ENCODE results near the gene KANSL1. TPM values are rescaled to one million over a fixed set of nuclear protein-coding genes. Genes with fewer than 3 reads are reported as not detected.
A peak's percentile ranks its signal among the peaks of the same experiment; 100 is the strongest.
"Not testable (repeated sequence)": the region's sequence is repeated elsewhere in the genome, so short reads cannot be mapped to it uniquely, and the experiment has no call there.

The KANSL1 gene
- total RNA-seq, 1 donor from 2014 or later: 191 TPM

DNA sequence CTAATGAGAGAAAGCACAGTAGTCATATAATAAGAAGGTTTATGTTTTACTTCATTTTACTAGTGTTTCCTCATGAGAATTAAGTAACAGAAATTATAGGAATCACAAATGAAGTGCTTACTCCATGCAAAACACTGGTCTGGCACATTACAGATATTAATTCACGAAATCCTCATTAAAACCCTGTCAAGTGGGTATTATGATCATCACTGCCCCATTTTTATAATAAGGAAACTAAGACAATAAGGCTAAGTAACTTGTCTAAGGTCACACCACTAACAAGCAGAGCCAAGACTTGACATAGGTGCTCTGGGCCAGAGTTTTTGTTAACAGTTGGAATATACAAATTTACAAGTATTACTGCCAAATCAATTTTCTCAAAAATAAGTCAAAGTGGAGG is 83.0 kb downstream of the KANSL1 start:
- no peak for DNase-seq
- H3K27ac Mint-ChIP-seq (ENCODE audit: unreplicated experiment): no peak overlapping the region
- H3K4me1 Mint-ChIP-seq (ENCODE audit: low read depth, unreplicated experiment): peaks cover 29% of the 10 kb centered on the region

DNA sequence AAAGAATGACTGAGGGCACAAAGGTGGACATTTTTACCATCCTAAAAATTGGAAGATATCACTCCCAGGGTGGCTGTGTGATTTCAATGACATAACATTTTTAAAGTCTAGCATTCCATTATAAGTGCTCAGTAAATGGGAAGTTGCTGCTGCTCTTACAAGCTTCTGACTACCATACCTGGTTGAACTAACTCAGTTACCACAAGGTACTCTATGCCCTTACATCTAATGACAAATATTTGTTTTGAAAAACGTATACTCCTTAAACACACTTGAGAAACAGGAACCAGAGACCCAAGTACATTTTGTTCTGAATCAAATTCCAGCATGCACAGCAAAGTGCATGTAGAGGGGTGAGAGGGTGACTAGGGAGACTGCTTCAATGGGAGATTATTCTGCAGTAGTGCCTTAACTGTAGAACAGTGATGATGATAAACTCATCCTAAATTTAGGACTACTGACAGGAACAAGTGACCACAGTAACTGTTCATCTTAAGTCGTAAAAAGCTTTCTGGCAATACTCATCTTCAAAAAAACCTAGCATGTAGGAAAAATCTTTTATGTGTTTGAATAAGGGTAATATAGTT is 83.5 kb downstream of the KANSL1 start:
- TF ChIP-seq, protein P1, sequence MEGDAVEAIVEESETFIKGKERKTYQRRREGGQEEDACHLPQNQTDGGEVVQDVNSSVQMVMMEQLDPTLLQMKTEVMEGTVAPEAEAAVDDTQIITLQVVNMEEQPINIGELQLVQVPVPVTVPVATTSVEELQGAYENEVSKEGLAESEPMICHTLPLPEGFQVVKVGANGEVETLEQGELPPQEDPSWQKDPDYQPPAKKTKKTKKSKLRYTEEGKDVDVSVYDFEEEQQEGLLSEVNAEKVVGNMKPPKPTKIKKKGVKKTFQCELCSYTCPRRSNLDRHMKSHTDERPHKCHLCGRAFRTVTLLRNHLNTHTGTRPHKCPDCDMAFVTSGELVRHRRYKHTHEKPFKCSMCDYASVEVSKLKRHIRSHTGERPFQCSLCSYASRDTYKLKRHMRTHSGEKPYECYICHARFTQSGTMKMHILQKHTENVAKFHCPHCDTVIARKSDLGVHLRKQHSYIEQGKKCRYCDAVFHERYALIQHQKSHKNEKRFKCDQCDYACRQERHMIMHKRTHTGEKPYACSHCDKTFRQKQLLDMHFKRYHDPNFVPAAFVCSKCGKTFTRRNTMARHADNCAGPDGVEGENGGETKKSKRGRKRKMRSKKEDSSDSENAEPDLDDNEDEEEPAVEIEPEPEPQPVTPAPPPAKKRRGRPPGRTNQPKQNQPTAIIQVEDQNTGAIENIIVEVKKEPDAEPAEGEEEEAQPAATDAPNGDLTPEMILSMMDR (IDR thresholded peaks at IDR 0.05; ENCODE audit: partially characterized antibody, unreplicated experiment): no peak
- Mint-ChIP-seq H3K9me3 (ENCODE audit: unreplicated experiment) (peaks cover 4% of the 10 kb centered on the region), H3K4me3 (ENCODE audit: unreplicated experiment) (no peak overlapping the region), H3K27me3 (ENCODE audit: unreplicated experiment) (no peaks in the 10 kb centered on the region), H3K36me3 (ENCODE audit: unreplicated experiment) (no peaks in the 10 kb centered on the region), H3K27ac (ENCODE audit: unreplicated experiment) (no peak overlapping the region), H3K4me1 (ENCODE audit: low read depth, unreplicated experiment) (peaks cover 29% of the 10 kb centered on the region)
- DNase-seq: no peak

More for the DNA sequence above, 83.0 kb downstream of the KANSL1 start:
- Mint-ChIP-seq H3K27me3 (ENCODE audit: unreplicated experiment) (no peaks in the 10 kb centered on the region), H3K36me3 (ENCODE audit: unreplicated experiment) (no peaks in the 10 kb centered on the region), H3K4me3 (ENCODE audit: unreplicated experiment) (no peak overlapping the region), H3K9me3 (ENCODE audit: unreplicated experiment) (peaks cover 4% of the 10 kb centered on the region)
- TF ChIP-seq, protein P1 (IDR thresholded peaks at IDR 0.05; ENCODE audit: partially characterized antibody, unreplicated experiment): no peak

DNA sequence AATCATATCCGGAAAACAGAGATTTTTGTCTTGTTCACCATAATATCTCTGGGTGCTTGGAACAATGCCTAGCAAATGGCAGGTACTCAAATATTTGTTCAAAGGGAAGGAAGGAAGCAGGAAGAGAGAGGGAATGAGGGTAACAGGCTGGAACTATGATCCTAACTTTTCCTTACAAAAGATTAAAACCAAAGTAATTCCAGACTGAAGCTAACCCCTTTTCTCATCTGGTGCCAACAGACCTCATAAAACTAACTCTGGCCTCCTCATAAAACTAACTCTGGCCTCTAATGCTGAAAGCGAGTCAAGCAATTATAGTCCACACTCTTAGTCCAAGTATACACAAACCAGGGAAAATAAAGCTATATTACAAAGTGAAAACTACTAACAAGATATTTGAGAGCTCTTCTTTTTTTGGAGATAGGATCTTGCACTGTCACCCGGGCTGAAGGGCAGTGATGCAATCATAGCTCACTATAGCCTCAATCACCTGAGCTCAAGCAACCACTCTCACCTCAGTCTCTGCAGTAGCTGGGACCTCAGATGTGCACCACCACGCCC is 84.6 kb downstream of the KANSL1 start:
- H3K9me3 Mint-ChIP-seq (ENCODE audit: unreplicated experiment): peaks cover 4% of the 10 kb centered on the region
- H3K27ac Mint-ChIP-seq (ENCODE audit: unreplicated experiment): no peak overlapping the region

DNA sequence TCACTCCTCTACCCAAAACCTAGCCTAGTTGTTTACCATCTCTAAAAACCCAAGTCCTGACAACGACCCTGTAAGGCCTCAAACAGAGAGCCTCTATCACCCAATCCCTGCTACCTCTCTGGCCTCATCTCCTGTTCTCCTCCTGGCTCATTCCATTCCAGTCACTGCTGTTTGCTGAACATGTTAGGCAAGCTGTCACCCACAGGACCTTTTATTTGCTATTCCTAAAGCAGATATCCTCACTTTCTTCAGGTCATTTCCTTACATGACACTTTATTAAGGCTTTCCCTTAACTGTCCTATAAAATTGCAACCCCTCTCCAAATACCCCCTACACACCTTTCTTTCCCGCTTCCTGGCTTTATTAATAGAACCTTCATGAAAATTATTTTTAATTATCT is 85.1 kb downstream of the KANSL1 start:
- Mint-ChIP-seq H3K36me3 (ENCODE audit: unreplicated experiment) (no peaks in the 10 kb centered on the region), H3K4me1 (ENCODE audit: low read depth, unreplicated experiment) (peaks cover 29% of the 10 kb centered on the region), H3K9me3 (ENCODE audit: unreplicated experiment) (peaks cover 4% of the 10 kb centered on the region), H3K27ac (ENCODE audit: unreplicated experiment) (no peak overlapping the region), H3K4me3 (ENCODE audit: unreplicated experiment) (no peak overlapping the region), H3K27me3 (ENCODE audit: unreplicated experiment) (no peaks in the 10 kb centered on the region)
- DNase-seq: no peak
- TF ChIP-seq, protein P1 (IDR thresholded peaks at IDR 0.05; ENCODE audit: partially characterized antibody, unreplicated experiment): no peak

More for the DNA sequence above, 84.6 kb downstream of the KANSL1 start:
- TF ChIP-seq, protein P1 (IDR thresholded peaks at IDR 0.05; ENCODE audit: partially characterized antibody, unreplicated experiment): no peak
- no peak for DNase-seq
- no peaks in the 10 kb centered on the region for H3K27me3 Mint-ChIP-seq (ENCODE audit: unreplicated experiment)
- no peak overlapping the region for H3K4me3 Mint-ChIP-seq (ENCODE audit: unreplicated experiment)
- peaks cover 29% of the 10 kb centered on the region for H3K4me1 Mint-ChIP-seq (ENCODE audit: low read depth, unreplicated experiment)
- H3K36me3 Mint-ChIP-seq (ENCODE audit: unreplicated experiment): no peaks in the 10 kb centered on the region

DNA sequence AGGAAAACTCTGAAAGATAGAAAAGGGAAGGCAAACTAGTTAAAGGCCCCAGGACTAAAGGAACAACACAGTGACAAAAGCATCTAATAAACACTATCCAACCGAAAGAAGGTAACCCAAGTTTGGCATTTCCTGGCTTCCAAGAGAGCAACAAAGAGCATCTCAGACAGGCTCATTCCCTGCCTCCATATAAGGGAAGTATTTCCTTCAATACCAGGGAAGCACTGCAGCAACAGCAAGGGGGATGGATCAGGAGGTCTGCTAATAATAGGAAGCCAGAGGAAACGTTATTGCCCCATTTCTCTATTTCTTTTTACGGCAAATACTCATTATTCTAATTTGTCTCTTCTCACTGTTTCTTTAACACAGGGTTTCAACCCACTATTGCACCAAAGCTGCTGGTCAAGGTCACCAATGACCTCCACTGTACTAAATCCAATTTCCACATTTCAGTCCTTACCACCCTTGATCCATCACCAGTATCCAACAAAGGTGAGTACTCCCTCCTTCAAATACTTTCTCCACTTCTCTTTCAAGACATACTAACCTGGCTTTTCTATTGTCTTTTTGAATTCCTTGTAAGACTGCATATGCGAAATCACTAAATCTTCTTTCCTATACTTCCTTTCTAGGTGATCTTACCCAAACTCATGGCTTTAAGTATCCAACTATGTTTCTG is 86.1 kb downstream of the KANSL1 start:
- TF ChIP-seq, protein P1 (IDR thresholded peaks at IDR 0.05; ENCODE audit: partially characterized antibody, unreplicated experiment): no peak
- DNase-seq: no peak
- peaks cover 4% of the 10 kb centered on the region for H3K9me3 Mint-ChIP-seq (ENCODE audit: unreplicated experiment)
- H3K27me3 Mint-ChIP-seq (ENCODE audit: unreplicated experiment): no peaks in the 10 kb centered on the region
- H3K36me3 Mint-ChIP-seq (ENCODE audit: unreplicated experiment): no peaks in the 10 kb centered on the region
- no peak overlapping the region for H3K4me3 Mint-ChIP-seq (ENCODE audit: unreplicated experiment)
- peaks cover 29% of the 10 kb centered on the region for H3K4me1 Mint-ChIP-seq (ENCODE audit: low read depth, unreplicated experiment)
- H3K27ac Mint-ChIP-seq (ENCODE audit: unreplicated experiment): peak overlapping the region; percentile 40

DNA sequence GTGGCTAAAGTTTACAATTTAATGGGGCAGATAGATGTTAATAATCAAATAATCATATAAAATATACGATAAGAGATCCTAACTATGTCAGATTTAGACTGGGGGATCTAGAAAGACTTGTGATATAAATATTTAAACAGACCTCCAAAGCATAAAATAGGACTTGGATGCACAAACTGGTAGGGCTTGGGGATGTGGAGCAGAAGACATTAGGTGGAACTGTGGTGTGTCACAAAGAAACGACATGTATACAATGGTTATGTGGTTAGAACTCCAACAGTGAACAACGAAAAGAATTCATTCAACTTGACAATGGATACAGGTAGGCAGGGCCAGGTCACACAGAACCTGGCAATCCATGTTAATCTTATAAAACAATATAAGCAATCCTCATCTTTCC is 90.4 kb downstream of the KANSL1 start:
- H3K27ac Mint-ChIP-seq (ENCODE audit: unreplicated experiment): not testable (repeated sequence)

More for the DNA sequence above, 90.4 kb downstream of the KANSL1 start:
- H3K4me1 Mint-ChIP-seq (ENCODE audit: low read depth, unreplicated experiment): peaks cover 19% of the 10 kb centered on the region
- not testable (repeated sequence) for H3K27me3 Mint-ChIP-seq (ENCODE audit: unreplicated experiment); H3K4me3 Mint-ChIP-seq (ENCODE audit: unreplicated experiment); DNase-seq; H3K36me3 Mint-ChIP-seq (ENCODE audit: unreplicated experiment); H3K9me3 Mint-ChIP-seq (ENCODE audit: unreplicated experiment)
